HL-60 (cell line): Measurements from ENCODE around the gene SMYD2.

Source experiments
- TF ChIP-seq, protein P1 (sequence below): IDR thresholded peaks from one replicate; pipeline ENCODE4 v1.5.1; 2011; ENCODE audit warnings: low read length, control low read depth, inconsistent platforms; ENCODE audit not compliant: insufficient read depth
- TF ChIP-seq, protein P2 (sequence below): IDR thresholded peaks from 2 replicates; pipeline ENCODE4 v1.6.1; 2012; ENCODE audit warnings: low read depth; ENCODE audit not compliant: insufficient replicate concordance

DNA sequence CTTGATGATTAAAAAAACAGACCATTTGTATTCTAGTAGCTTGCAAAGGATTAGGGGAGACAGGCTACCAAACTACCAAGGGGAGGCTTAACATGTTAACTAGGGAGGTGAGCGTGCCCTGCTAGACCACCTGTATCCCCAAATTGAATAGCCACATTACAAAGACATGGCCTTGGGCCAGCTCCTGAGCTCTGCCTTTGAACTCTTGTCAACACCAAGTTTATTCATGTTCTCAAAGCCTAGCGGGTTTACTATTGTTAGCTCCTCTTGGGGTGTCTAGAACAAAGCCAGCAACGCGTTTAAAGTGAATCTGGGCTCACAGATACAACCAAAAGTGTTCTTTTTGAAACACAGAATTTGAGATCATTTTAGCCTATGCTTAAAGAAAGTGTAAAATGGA is 36.3 kb downstream of the SMYD2 start:
- TF ChIP-seq, protein P1, sequence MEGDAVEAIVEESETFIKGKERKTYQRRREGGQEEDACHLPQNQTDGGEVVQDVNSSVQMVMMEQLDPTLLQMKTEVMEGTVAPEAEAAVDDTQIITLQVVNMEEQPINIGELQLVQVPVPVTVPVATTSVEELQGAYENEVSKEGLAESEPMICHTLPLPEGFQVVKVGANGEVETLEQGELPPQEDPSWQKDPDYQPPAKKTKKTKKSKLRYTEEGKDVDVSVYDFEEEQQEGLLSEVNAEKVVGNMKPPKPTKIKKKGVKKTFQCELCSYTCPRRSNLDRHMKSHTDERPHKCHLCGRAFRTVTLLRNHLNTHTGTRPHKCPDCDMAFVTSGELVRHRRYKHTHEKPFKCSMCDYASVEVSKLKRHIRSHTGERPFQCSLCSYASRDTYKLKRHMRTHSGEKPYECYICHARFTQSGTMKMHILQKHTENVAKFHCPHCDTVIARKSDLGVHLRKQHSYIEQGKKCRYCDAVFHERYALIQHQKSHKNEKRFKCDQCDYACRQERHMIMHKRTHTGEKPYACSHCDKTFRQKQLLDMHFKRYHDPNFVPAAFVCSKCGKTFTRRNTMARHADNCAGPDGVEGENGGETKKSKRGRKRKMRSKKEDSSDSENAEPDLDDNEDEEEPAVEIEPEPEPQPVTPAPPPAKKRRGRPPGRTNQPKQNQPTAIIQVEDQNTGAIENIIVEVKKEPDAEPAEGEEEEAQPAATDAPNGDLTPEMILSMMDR, result no peak
- TF ChIP-seq, protein P2, sequence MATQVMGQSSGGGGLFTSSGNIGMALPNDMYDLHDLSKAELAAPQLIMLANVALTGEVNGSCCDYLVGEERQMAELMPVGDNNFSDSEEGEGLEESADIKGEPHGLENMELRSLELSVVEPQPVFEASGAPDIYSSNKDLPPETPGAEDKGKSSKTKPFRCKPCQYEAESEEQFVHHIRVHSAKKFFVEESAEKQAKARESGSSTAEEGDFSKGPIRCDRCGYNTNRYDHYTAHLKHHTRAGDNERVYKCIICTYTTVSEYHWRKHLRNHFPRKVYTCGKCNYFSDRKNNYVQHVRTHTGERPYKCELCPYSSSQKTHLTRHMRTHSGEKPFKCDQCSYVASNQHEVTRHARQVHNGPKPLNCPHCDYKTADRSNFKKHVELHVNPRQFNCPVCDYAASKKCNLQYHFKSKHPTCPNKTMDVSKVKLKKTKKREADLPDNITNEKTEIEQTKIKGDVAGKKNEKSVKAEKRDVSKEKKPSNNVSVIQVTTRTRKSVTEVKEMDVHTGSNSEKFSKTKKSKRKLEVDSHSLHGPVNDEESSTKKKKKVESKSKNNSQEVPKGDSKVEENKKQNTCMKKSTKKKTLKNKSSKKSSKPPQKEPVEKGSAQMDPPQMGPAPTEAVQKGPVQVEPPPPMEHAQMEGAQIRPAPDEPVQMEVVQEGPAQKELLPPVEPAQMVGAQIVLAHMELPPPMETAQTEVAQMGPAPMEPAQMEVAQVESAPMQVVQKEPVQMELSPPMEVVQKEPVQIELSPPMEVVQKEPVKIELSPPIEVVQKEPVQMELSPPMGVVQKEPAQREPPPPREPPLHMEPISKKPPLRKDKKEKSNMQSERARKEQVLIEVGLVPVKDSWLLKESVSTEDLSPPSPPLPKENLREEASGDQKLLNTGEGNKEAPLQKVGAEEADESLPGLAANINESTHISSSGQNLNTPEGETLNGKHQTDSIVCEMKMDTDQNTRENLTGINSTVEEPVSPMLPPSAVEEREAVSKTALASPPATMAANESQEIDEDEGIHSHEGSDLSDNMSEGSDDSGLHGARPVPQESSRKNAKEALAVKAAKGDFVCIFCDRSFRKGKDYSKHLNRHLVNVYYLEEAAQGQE, result no peak
